Measurements from ENCODE around the gene LRBA.

LRBA gene

GRCh38 chr4:150600812-150601445 lies 414.2 kb downstream of the LRBA start:
- H3K9ac ChIP-seq, result no peak overlapping the region
- no peaks in the 10 kb centered on the region for H3K27me3 ChIP-seq
- no peak overlapping the region for H3K4me3 ChIP-seq
- H3K4me2 ChIP-seq, result no peak overlapping the region
- no peak for TF ChIP-seq Cebpa-rat (IDR thresholded peaks at IDR 0.05)
- no peaks in the 10 kb centered on the region for H3K9me3 ChIP-seq
- H3K27ac ChIP-seq, result no peak overlapping the region
- no peaks in the 10 kb centered on the region for H3K4me1 ChIP-seq
- no peaks in the 10 kb centered on the region for H4K20me1 ChIP-seq
- H3K36me3 ChIP-seq, result no peaks in the 10 kb centered on the region

- no peak for TF ChIP-seq Cebpa-rat (IDR thresholded peaks at IDR 0.05)
- H3K27ac ChIP-seq, result no peak overlapping the region
Measured at GRCh38 chr4:150599547-150599946, 415.5 kb downstream of the LRBA start.

DNA sequence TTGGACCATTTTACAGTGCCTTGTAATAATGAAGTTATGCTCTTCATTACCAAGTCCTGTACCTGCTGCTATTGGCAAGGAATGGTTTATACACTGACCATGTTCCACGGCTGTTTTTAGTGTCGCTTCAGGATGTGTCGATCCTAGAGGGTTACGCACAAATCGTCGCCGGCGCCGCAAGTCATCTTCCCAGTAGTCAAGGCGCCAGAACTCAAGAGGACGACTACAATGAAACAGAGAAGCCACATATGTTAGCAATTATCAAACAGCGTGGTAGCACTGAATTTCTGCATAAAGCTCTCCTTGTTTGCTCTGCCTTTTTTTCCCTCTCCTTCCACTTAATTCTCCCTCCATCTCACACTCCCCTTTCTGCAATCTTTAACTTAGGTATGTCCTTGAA lies 416.2 kb downstream of the LRBA start:
- H3K36me3 ChIP-seq, result no peaks in the 10 kb centered on the region
- no peak overlapping the region for H3K9ac ChIP-seq
- H3K4me1 ChIP-seq, result no peaks in the 10 kb centered on the region
- H3K4me2 ChIP-seq, result no peak overlapping the region
- H4K20me1 ChIP-seq, result no peaks in the 10 kb centered on the region
- H3K9me3 ChIP-seq, result no peaks in the 10 kb centered on the region
- H3K27ac ChIP-seq, result no peak overlapping the region
- TF ChIP-seq Cebpa-rat (IDR thresholded peaks at IDR 0.05), result no peak
- no peaks in the 10 kb centered on the region for H3K27me3 ChIP-seq
- no peak overlapping the region for H3K4me3 ChIP-seq

More at GRCh38 chr4:150599547-150599946, 415.5 kb downstream of the LRBA start:
- Histone ChIP-seq H3K36me3 (no peaks in the 10 kb centered on the region), H3K27me3 (no peaks in the 10 kb centered on the region), H4K20me1 (no peaks in the 10 kb centered on the region), H3K9ac (no peak overlapping the region), H3K4me1 (no peaks in the 10 kb centered on the region), H3K4me2 (no peak overlapping the region), H3K9me3 (no peaks in the 10 kb centered on the region), H3K4me3 (no peak overlapping the region)

DNA sequence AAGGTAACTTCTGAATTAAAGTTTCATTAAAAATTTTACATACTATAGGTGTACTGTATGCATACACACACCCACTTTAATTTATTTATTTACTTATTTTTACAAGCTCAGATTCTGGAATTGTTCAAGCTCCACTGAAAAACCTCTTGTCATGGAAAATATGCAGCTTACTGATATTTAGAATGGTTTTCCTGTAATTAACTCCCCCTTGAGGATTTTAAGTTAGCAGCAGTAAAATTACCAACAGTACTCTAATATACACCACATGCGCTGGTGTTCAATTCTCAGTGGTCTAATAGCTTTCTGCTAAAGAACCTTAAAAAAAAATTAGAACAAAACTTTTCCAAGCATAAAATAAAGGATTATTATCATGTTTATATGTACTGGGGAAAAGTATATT lies 421.1 kb downstream of the LRBA start:
- Histone ChIP-seq H3K27ac (no peak overlapping the region), H3K9ac (no peak overlapping the region), H3K36me3 (no peaks in the 10 kb centered on the region), H3K9me3 (no peaks in the 10 kb centered on the region), H3K4me2 (no peak overlapping the region), H3K27me3 (no peaks in the 10 kb centered on the region), H4K20me1 (no peaks in the 10 kb centered on the region), H3K4me1 (no peaks in the 10 kb centered on the region), H3K4me3 (no peak overlapping the region)
- TF ChIP-seq Cebpa-rat (IDR thresholded peaks at IDR 0.05), result no peak

DNA sequence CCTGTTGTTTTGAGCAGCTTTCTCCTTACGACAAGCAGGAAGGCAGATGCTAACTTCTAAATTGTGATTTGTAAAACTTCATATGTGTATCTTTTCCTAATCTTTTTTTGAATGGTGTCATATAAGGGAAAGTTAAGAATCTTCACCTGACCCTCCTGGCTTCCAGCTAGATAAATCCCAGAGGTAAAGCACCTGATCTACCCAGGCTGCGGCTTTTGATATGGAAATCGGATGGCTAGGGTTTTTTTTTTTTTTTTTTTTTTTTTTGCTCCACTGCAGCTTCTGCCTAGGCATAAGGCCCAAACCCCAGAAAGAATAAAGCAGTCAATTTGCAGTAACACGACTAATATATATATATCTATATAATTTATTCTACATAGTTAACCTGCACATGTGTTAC lies 423.2 kb downstream of the LRBA start:
- no peaks in the 10 kb centered on the region for H3K9me3 ChIP-seq
- TF ChIP-seq Cebpa-rat (IDR thresholded peaks at IDR 0.05), result no peak
- no peaks in the 10 kb centered on the region for H3K27me3 ChIP-seq
- H3K4me3 ChIP-seq, result no peak overlapping the region
- no peaks in the 10 kb centered on the region for H3K36me3 ChIP-seq
- H3K4me1 ChIP-seq, result no peaks in the 10 kb centered on the region
- no peak overlapping the region for H3K9ac ChIP-seq
- H4K20me1 ChIP-seq, result no peaks in the 10 kb centered on the region
- no peak overlapping the region for H3K27ac ChIP-seq
- H3K4me2 ChIP-seq, result no peak overlapping the region

- H3K4me3 ChIP-seq, result no peak overlapping the region
- no peaks in the 10 kb centered on the region for H3K36me3 ChIP-seq
- H3K4me2 ChIP-seq, result no peak overlapping the region
- no peak overlapping the region for H3K27ac ChIP-seq
- TF ChIP-seq Cebpa-rat (IDR thresholded peaks at IDR 0.05), result no peak
- no peaks in the 10 kb centered on the region for H4K20me1 ChIP-seq
- H3K27me3 ChIP-seq, result no peaks in the 10 kb centered on the region
- H3K4me1 ChIP-seq, result no peaks in the 10 kb centered on the region
- no peaks in the 10 kb centered on the region for H3K9me3 ChIP-seq
- H3K9ac ChIP-seq, result no peak overlapping the region
Measured at GRCh38 chr4:150591406-150591805, 423.7 kb downstream of the LRBA start.

DNA sequence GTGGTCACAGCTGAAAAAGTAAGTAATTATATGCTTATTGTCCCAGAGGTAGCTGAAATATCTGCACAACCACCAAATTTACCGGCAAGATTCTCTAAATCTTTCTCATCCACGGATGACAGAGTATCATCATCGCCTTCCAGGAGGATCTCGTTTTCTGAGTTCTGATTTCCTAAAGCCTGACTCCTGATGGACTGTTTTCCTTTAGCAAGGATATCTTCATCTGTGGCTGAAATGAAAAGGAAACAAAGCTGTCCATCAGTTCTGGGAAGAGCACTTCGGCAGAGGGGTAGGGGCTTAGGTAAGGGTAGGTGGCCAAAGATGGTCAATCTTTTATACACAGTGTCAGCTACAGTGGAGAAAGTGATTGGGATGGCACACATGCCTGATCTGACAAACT lies 424.5 kb downstream of the LRBA start:
- Histone ChIP-seq H3K4me2 (no peak overlapping the region), H3K27me3 (no peaks in the 10 kb centered on the region), H3K36me3 (no peaks in the 10 kb centered on the region), H3K27ac (no peak overlapping the region), H3K9me3 (no peaks in the 10 kb centered on the region), H3K9ac (no peak overlapping the region), H3K4me3 (no peak overlapping the region), H4K20me1 (no peaks in the 10 kb centered on the region), H3K4me1 (no peaks in the 10 kb centered on the region)
- no peak for TF ChIP-seq Cebpa-rat (IDR thresholded peaks at IDR 0.05)

- no peak overlapping the region for H3K4me2 ChIP-seq
- no peaks in the 10 kb centered on the region for H4K20me1 ChIP-seq
- TF ChIP-seq Cebpa-rat (IDR thresholded peaks at IDR 0.05), result no peak
- no peak overlapping the region for H3K4me3 ChIP-seq
- 0 out of 2 replicates have a peak, but pooled peaks cover under 1% of the 10 kb centered on the region for H3K36me3 ChIP-seq
- H3K4me1 ChIP-seq, result no peaks in the 10 kb centered on the region
- no peaks in the 10 kb centered on the region for H3K27me3 ChIP-seq
- H3K9ac ChIP-seq, result no peak overlapping the region
- H3K27ac ChIP-seq, result no peak overlapping the region
- peaks cover under 1% of the 10 kb centered on the region; the same call in 1 of the 2 replicates for H3K9me3 ChIP-seq
Measured at GRCh38 chr4:150589157-150589556, 425.9 kb downstream of the LRBA start.

- H3K27ac ChIP-seq, result no peak overlapping the region
- no peak for TF ChIP-seq Cebpa-rat (IDR thresholded peaks at IDR 0.05)
- no peak overlapping the region for H3K4me3 ChIP-seq
- H3K4me1 ChIP-seq, result no peaks in the 10 kb centered on the region
- H3K27me3 ChIP-seq, result no peaks in the 10 kb centered on the region
- H3K36me3 ChIP-seq, result peaks cover 9% of the 10 kb centered on the region
- no peaks in the 10 kb centered on the region for H4K20me1 ChIP-seq
- H3K9ac ChIP-seq, result no peak overlapping the region
- no peak overlapping the region for H3K4me2 ChIP-seq
- H3K9me3 ChIP-seq, result peaks cover 9% of the 10 kb centered on the region
Measured at GRCh38 chr4:150588316-150588715, 426.8 kb downstream of the LRBA start.

DNA sequence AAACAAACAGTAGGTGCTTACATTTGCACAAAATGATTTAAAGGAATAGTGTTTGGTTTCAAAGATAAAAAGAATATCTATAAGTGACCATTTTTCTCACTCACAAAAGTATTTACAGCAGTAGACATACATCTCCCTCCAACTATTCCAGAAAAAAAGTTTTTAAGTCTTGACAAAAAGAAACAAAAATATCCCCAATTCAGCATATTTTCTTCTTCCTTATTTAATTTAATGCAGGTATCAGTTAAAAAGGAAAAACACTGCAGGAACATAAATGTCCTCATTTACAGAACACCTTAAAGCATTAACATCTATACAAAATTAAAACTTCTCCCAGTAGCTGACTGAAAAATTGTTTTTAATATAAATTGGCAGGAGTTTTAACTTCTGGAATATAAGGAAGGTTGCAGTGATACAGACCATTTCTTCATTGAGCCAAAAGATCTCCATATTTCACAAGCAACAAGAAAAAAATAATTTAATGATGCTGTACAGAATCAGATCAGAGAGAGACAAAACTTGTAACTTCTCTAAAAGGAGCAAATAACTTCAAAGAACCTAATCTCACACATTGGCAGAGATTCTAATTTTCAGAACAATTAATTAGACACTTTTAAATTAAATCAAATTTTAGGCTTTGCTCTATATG lies 428.8 kb downstream of the LRBA start:
- no peak for TF ChIP-seq Cebpa-rat (IDR thresholded peaks at IDR 0.05)
- Histone ChIP-seq H3K4me3 (no peak overlapping the region), H3K27me3 (no peaks in the 10 kb centered on the region), H4K20me1 (no peaks in the 10 kb centered on the region), H3K4me1 (no peaks in the 10 kb centered on the region), H3K4me2 (no peak overlapping the region), H3K9me3 (peaks cover 29% of the 10 kb centered on the region), H3K27ac (no peak overlapping the region), H3K36me3 (peaks cover 22% of the 10 kb centered on the region), H3K9ac (no peak overlapping the region)
